ENCODE measurements around the gene M1AP. TPM values are rescaled to one million over a fixed set of nuclear protein-coding genes. Genes with fewer than 3 reads are reported as not detected.

M1AP gene
- total and polyA plus RNA-seq, 2 of the 8 experiments (the other 6 are each of a cell fraction or from before 2014, with no cell fraction given): 4.8 TPM

DNA sequence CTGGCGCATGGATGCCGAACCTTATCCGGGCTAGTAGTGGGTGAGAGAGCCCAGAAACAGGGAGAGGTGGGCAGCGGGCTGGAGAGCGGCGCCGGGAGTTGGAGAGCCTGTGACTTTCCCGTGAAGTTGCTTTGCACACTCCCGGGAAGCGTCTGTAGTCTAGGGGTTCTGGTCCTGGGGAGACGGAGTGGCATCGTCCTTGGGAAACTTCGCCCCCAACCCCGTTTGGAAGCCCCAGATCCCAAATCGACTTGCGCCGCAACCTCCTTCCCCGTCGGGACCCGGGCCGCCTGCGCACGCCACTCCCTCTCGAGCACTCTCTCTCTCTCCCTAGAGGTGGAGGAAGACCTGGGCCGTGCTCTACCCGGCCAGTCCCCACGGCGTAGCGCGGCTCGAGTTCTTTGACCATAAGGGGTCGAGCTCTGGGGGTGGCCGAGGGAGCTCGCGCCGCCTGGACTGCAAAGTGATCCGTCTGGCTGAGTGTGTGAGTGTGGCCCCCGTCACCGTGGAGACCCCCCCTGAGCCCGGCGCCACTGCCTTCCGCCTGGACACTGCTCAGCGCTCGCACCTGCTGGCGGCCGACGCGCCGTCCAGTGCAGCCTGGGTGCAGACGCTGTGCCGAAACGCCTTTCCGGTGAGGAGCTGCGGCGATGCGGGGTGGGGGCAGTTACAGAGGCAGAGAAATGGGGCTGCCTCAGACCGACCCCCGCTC is 93.2 kb downstream of the M1AP start (continued):
- no peak for TF ChIP-seq CHD7 (IDR thresholded peaks at IDR 0.05; ENCODE audit: insufficient replicate concordance, low read length)
- TF ChIP-seq TEAD4 (IDR thresholded peaks at IDR 0.05; ENCODE audit: low read depth, low read length): no peak
- no peak for TF ChIP-seq SIX5 (IDR thresholded peaks at IDR 0.05; ENCODE audit: low read depth, low read length)
- TF ChIP-seq EZH2 (IDR thresholded peaks at IDR 0.05; ENCODE audit: low read depth, low read length, severe bottlenecking): no peak
- TF ChIP-seq TAF7 (optimal IDR thresholded peaks at IDR 0.05; ENCODE audit: borderline replicate concordance, low read depth, low read length): no peak
- peak; percentile 47; the same call in 1 of the 2 replicates for TF ChIP-seq MAX (IDR thresholded peaks at IDR 0.05)
- TF ChIP-seq TCF12 (IDR thresholded peaks at IDR 0.05; ENCODE audit: low read depth, low read length): no peak
- no peak for TF ChIP-seq CREB1 (IDR thresholded peaks at IDR 0.05)
- TF ChIP-seq KDM5A (IDR thresholded peaks at IDR 0.05; ENCODE audit: low read length): no peak
- TF ChIP-seq ASH2L (IDR thresholded peaks at IDR 0.05; ENCODE audit: low read length): peak; percentile 36
- TF ChIP-seq RBBP5 (IDR thresholded peaks at IDR 0.05; ENCODE audit: borderline replicate concordance, low read depth, low read length): no peak; the same call in 1 of the 2 replicates
